HepG2 (cell line): ENCODE data around the gene ATP5F1C. TPM values are rescaled to one million over a fixed set of nuclear protein-coding genes. Genes with fewer than 3 reads are reported as not detected.
A peak's percentile ranks its signal among the peaks of the same experiment; 100 is the strongest.

Experiments used
- EP300 ChIP-seq, 3 experiments: sonication (generic) in 1 of 3; formaldehyde crosslinking in 1 of 3; IDR thresholded peaks; 2 replicates each; pipeline versions ENCODE4 v1.5.1 to v1.6.1; 2011 to 2020; ENCODE audit warnings: low read depth in 2 of 3, low read length in 2 of 3, borderline replicate concordance in 1 of 3, improper control_type of control experiment in 1 of 3, mild to moderate bottlenecking in 1 of 3, missing genetic modification reagents in 1 of 3, moderate library complexity in 1 of 3
- NKX3-1 ChIP-seq: sonication (generic); formaldehyde crosslinking; IDR thresholded peaks from 2 replicates; pipeline ENCODE4 v1.5.0; 2020; ENCODE audit warnings: missing genetic modification reagents
- SMAD3 ChIP-seq: sonication (generic); formaldehyde crosslinking; IDR thresholded peaks from 2 replicates; pipeline ENCODE4 v1.4.0; 2020; ENCODE audit warnings: missing genetic modification reagents
- SRSF1 ChIP-seq: fragments of 200-400 bp; formaldehyde crosslinking; optimal IDR thresholded peaks from 2 replicates; pipeline ENCODE3; 2017; ENCODE audit warnings: mild to moderate bottlenecking, low read depth, low read length, moderate library complexity
- YEATS4 ChIP-seq: sonication (generic); formaldehyde crosslinking; IDR thresholded peaks from 2 replicates; pipeline ENCODE4 v1.4.0; 2020; ENCODE audit warnings: missing genetic modification reagents, borderline replicate concordance
- ZFP90 ChIP-seq: sonication (generic); formaldehyde crosslinking; IDR thresholded peaks from 2 replicates; pipeline ENCODE4 v1.8.0; 2022; ENCODE audit warnings: missing genetic modification reagents, mild to moderate bottlenecking, inconsistent platforms, borderline replicate concordance
- ZNF496 ChIP-seq: sonication (generic); formaldehyde crosslinking; IDR thresholded peaks from 2 replicates; pipeline ENCODE4 v1.8.1; 2023; ENCODE audit warnings: mild to moderate bottlenecking, moderate library complexity, missing genetic modification reagents; ENCODE audit not compliant: insufficient replicate concordance
- ZNF619 ChIP-seq: sonication (generic); formaldehyde crosslinking; IDR thresholded peaks from 2 replicates; pipeline ENCODE4 v1.4.0; 2020; ENCODE audit warnings: mild to moderate bottlenecking, missing genetic modification reagents
- polyA plus RNA-seq, 8 experiments: library from polyadenylated mRNA; depleted of rRNA in 3 of 8; stranded (reverse) in 7 of 8; unstranded in 1 of 8; fragments of >200 nt; fragmentation: Illumina TruSeq in 4 of 8; extraction: Trizol in 4 of 8; gene quantifications; 2 replicates each; pipeline versions ENCODE4 v1.2.1 to v1.2.3, GENCODE V29; 2011 to 2016; ENCODE audit warnings: low read depth in 4 of 8, missing spikeins in 1 of 8, mixed read lengths in 1 of 8; ENCODE audit not compliant: insufficient read depth in 1 of 8
- total RNA-seq, 5 experiments: library from RNA; depleted of rRNA; stranded (reverse); fragments of >200 nt; fragmentation: Illumina TruSeq; extraction: Trizol; gene quantifications; 2 replicates each; pipeline ENCODE4 v1.2.3, GENCODE V29; 2016; ENCODE audit warnings: low read depth in 1 of 5
- TF ChIP-seq, protein P1 (sequence below): sonication (generic); formaldehyde crosslinking; IDR thresholded peaks from 2 replicates; pipeline ENCODE4 v1.5.1; 2020; ENCODE audit warnings: mild to moderate bottlenecking, missing genetic modification reagents, moderate library complexity
- TF ChIP-seq, protein P2 (sequence below): sonication (generic); formaldehyde crosslinking; IDR thresholded peaks from 2 replicates; pipeline ENCODE4 v1.5.0; 2020; ENCODE audit warnings: missing genetic modification reagents
- TF ChIP-seq, protein P3 (sequence below): sonication (generic); formaldehyde crosslinking; conservative IDR thresholded peaks from 2 replicates; pipeline ENCODE4 v1.4.0; 2020; ENCODE audit warnings: mild to moderate bottlenecking, missing genetic modification reagents, moderate library complexity
- TF ChIP-seq, protein P4 (sequence below): sonication (generic); formaldehyde crosslinking; IDR thresholded peaks from 2 replicates; pipeline ENCODE4 v1.4.0; 2020; ENCODE audit warnings: mild to moderate bottlenecking, low read depth, missing genetic modification reagents
- TF ChIP-seq, protein P5 (sequence below): sonication (generic); formaldehyde crosslinking; IDR thresholded peaks from 2 replicates; pipeline ENCODE4 v1.5.0; 2020; ENCODE audit warnings: mild to moderate bottlenecking, missing genetic modification reagents
- TF ChIP-seq, protein P6 (sequence below): IDR thresholded peaks from 2 replicates; pipeline ENCODE4 v1.6.1; 2018; ENCODE audit warnings: missing genetic modification reagents, mild to moderate bottlenecking, missing compliant biosample characterization
- TF ChIP-seq, protein P7 (sequence below): sonication (generic); formaldehyde crosslinking; IDR thresholded peaks from 2 replicates; pipeline ENCODE4 v1.5.0; 2020; ENCODE audit warnings: missing genetic modification reagents

ATP5F1C gene
- total and polyA plus RNA-seq, 2 of the 13 experiments (the other 11 are each of a cell fraction or from before 2014, with no cell fraction given): 407 to 416 TPM

DNA sequence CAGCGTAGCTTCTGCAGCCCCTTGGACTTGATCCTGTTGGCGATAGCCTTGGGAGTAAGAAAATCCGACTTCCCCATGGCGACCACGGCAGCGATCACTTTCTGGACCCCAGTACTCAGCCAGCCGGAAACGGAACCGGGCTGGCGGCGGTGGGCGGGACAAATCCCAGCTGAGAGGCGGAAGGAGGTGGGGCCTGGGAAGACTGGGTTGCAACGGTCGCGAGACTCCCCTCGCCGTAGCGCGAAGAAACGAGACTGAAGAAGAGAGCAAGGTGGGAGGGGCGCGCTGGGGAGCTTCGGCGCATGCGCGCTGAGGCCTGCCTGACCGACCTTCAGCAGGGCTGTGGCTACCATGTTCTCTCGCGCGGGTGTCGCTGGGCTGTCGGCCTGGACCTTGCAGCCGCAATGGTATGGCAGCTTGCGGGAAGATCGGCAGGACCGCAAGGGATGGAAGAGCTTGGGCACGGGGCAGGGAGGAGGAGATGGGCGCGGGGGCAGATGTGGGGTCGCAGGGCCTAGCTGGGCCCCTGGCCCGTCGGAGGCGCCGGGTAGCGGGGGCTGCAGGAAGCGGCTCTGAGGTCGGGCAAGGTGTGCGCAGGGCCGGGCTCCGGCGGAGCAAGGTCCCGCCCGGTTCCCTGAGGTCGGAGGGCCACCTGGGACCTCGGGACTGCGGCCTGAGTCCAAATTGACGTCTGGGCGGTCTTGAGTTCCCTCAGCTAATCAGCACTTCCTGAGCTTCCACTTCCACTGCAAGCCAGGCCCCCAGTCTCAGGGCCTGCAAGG, at the start of gene ATP5F1C, which contains the start of gene KIN (continued):
- TF ChIP-seq, protein P1, sequence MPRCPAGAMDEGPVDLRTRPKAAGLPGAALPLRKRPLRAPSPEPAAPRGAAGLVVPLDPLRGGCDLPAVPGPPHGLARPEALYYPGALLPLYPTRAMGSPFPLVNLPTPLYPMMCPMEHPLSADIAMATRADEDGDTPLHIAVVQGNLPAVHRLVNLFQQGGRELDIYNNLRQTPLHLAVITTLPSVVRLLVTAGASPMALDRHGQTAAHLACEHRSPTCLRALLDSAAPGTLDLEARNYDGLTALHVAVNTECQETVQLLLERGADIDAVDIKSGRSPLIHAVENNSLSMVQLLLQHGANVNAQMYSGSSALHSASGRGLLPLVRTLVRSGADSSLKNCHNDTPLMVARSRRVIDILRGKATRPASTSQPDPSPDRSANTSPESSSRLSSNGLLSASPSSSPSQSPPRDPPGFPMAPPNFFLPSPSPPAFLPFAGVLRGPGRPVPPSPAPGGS (CRISPR knock-in tag): 0 out of 2 replicates have a peak, but pooled peaks have one; percentile 76
- TF ChIP-seq, protein P2, sequence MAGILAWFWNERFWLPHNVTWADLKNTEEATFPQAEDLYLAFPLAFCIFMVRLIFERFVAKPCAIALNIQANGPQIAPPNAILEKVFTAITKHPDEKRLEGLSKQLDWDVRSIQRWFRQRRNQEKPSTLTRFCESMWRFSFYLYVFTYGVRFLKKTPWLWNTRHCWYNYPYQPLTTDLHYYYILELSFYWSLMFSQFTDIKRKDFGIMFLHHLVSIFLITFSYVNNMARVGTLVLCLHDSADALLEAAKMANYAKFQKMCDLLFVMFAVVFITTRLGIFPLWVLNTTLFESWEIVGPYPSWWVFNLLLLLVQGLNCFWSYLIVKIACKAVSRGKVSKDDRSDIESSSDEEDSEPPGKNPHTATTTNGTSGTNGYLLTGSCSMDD (CRISPR knock-in tag): no peak
- TF ChIP-seq SMAD3 (CRISPR knock-in tag): no peak
- TF ChIP-seq EP300 (IDR thresholded peaks at IDR 0.05; ENCODE audit: low read depth in 2 of 2, low read length in 2 of 2): no peak
- no peak for TF ChIP-seq EP300 (CRISPR knock-in tag; IDR thresholded peaks at IDR 0.05; ENCODE audit: borderline replicate concordance)
- TF ChIP-seq, protein P3, sequence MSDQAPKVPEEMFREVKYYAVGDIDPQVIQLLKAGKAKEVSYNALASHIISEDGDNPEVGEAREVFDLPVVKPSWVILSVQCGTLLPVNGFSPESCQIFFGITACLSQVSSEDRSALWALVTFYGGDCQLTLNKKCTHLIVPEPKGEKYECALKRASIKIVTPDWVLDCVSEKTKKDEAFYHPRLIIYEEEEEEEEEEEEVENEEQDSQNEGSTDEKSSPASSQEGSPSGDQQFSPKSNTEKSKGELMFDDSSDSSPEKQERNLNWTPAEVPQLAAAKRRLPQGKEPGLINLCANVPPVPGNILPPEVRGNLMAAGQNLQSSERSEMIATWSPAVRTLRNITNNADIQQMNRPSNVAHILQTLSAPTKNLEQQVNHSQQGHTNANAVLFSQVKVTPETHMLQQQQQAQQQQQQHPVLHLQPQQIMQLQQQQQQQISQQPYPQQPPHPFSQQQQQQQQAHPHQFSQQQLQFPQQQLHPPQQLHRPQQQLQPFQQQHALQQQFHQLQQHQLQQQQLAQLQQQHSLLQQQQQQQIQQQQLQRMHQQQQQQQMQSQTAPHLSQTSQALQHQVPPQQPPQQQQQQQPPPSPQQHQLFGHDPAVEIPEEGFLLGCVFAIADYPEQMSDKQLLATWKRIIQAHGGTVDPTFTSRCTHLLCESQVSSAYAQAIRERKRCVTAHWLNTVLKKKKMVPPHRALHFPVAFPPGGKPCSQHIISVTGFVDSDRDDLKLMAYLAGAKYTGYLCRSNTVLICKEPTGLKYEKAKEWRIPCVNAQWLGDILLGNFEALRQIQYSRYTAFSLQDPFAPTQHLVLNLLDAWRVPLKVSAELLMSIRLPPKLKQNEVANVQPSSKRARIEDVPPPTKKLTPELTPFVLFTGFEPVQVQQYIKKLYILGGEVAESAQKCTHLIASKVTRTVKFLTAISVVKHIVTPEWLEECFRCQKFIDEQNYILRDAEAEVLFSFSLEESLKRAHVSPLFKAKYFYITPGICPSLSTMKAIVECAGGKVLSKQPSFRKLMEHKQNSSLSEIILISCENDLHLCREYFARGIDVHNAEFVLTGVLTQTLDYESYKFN: no peak; the same call in 1 of the 2 replicates
- TF ChIP-seq SRSF1: no peak
- TF ChIP-seq ZFP90 (CRISPR knock-in tag): peak; percentile 73; the same call in 1 of the 2 replicates
- TF ChIP-seq ZNF619 (CRISPR knock-in tag): peak; percentile 84; the same call in 1 of the 2 replicates
- peak; percentile 62; the same call in 1 of the 2 replicates for TF ChIP-seq YEATS4 (CRISPR knock-in tag)
- TF ChIP-seq, protein P4, sequence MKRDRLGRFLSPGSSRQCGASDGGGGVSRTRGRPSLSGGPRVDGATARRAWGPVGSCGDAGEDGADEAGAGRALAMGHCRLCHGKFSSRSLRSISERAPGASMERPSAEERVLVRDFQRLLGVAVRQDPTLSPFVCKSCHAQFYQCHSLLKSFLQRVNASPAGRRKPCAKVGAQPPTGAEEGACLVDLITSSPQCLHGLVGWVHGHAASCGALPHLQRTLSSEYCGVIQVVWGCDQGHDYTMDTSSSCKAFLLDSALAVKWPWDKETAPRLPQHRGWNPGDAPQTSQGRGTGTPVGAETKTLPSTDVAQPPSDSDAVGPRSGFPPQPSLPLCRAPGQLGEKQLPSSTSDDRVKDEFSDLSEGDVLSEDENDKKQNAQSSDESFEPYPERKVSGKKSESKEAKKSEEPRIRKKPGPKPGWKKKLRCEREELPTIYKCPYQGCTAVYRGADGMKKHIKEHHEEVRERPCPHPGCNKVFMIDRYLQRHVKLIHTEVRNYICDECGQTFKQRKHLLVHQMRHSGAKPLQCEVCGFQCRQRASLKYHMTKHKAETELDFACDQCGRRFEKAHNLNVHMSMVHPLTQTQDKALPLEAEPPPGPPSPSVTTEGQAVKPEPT (CRISPR knock-in tag): no peak
- TF ChIP-seq, protein P5, sequence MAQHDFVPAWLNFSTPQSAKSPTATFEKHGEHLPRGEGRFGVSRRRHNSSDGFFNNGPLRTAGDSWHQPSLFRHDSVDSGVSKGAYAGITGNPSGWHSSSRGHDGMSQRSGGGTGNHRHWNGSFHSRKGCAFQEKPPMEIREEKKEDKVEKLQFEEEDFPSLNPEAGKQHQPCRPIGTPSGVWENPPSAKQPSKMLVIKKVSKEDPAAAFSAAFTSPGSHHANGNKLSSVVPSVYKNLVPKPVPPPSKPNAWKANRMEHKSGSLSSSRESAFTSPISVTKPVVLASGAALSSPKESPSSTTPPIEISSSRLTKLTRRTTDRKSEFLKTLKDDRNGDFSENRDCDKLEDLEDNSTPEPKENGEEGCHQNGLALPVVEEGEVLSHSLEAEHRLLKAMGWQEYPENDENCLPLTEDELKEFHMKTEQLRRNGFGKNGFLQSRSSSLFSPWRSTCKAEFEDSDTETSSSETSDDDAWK (CRISPR knock-in tag): no peak
- TF ChIP-seq, protein P6, sequence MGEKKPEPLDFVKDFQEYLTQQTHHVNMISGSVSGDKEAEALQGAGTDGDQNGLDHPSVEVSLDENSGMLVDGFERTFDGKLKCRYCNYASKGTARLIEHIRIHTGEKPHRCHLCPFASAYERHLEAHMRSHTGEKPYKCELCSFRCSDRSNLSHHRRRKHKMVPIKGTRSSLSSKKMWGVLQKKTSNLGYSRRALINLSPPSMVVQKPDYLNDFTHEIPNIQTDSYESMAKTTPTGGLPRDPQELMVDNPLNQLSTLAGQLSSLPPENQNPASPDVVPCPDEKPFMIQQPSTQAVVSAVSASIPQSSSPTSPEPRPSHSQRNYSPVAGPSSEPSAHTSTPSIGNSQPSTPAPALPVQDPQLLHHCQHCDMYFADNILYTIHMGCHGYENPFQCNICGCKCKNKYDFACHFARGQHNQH: no peak
- TF ChIP-seq, protein P7, sequence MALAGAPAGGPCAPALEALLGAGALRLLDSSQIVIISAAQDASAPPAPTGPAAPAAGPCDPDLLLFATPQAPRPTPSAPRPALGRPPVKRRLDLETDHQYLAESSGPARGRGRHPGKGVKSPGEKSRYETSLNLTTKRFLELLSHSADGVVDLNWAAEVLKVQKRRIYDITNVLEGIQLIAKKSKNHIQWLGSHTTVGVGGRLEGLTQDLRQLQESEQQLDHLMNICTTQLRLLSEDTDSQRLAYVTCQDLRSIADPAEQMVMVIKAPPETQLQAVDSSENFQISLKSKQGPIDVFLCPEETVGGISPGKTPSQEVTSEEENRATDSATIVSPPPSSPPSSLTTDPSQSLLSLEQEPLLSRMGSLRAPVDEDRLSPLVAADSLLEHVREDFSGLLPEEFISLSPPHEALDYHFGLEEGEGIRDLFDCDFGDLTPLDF (CRISPR knock-in tag): no peak
- TF ChIP-seq NKX3-1: no peak; the same call in none of the 2 replicates
- TF ChIP-seq ZNF496 (CRISPR knock-in tag): no peak
